Ovary (tissue), 3 donors: ENCODE results near the gene ZNF513.

Source experiments
- CTCF ChIP-seq, 3 donors: fragments of 450-650 bp in 2 of 3; fragments of 200-600 bp in 1 of 3; IDR thresholded peaks; one replicate each; pipeline versions ENCODE4 v1.5.1 to v1.8.0; 2016 to 2022; ENCODE audit warnings: antibody characterized with exemption in 3 of 3, mild to moderate bottlenecking in 1 of 3
- POLR2A ChIP-seq: fragments of 450-650 bp; IDR thresholded peaks from one replicate; pipeline ENCODE4 v1.6.1; 2017; ENCODE audit warnings: antibody characterized with exemption, mild to moderate bottlenecking, moderate library complexity
- donor health status: DM: no; HTN: no; CAD: no.

- TF ChIP-seq CTCF (IDR thresholded peaks at IDR 0.05) = no peak
- TF ChIP-seq POLR2A = no peak
These were observed 40.5 kb upstream of the ZNF513 start for GRCh38 chr2:27420996-27421395.
